ENCODE measurements around the gene NRG3. TPM values are rescaled to one million over a fixed set of nuclear protein-coding genes. Genes with fewer than 3 reads are reported as not detected.

NRG3 gene
- total RNA-seq, 1 donor from 2014 or later = not detected

GRCh38 chr10:82411416-82411815 is 536.4 kb downstream of the NRG3 start:
- Mint-ChIP-seq H3K9me3 (no peaks in the 10 kb centered on the region), H3K4me1 (ENCODE audit: low read depth) (no peaks in the 10 kb centered on the region), H3K27me3 (ENCODE audit: insufficient read depth) (no peaks in the 10 kb centered on the region), H3K4me3 (no peak overlapping the region), H3K27ac (no peak overlapping the region), H3K36me3 (ENCODE audit: low read depth) (no peaks in the 10 kb centered on the region)
- no peak for DNase-seq (ENCODE audit: low spot score)
- intact Hi-C loops (cut with micrococcal nuclease) = no loop called here

DNA sequence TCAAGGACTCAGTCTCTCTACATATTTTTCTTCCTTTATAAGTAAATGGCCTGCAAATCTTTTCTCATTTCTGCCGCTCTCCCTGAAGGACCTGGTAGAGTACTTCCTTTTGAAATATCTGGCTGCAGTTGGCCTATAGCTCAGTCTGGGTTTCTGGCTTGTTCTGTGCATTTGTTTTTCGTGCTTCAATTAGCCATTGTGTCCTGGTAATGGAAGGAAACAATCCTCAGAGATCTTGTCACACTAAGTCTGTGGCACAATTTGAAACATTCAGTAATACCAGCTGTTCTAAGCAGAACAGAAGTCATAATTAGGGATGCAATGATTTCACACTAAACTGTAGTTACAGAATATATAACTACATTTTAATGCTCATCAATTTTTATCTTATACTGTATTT is 545.0 kb downstream of the NRG3 start:
- no peak overlapping the region for H3K4me3 Mint-ChIP-seq
- no peaks in the 10 kb centered on the region for H3K4me1 Mint-ChIP-seq (ENCODE audit: low read depth)
- no peaks in the 10 kb centered on the region for H3K27me3 Mint-ChIP-seq (ENCODE audit: insufficient read depth)
- H3K27ac Mint-ChIP-seq = no peak overlapping the region
- H3K36me3 Mint-ChIP-seq (ENCODE audit: low read depth) = no peaks in the 10 kb centered on the region
- DNase-seq (ENCODE audit: low spot score) = no peak
- H3K9me3 Mint-ChIP-seq = no peaks in the 10 kb centered on the region
- intact Hi-C loops (cut with micrococcal nuclease) = no loop called here

DNA sequence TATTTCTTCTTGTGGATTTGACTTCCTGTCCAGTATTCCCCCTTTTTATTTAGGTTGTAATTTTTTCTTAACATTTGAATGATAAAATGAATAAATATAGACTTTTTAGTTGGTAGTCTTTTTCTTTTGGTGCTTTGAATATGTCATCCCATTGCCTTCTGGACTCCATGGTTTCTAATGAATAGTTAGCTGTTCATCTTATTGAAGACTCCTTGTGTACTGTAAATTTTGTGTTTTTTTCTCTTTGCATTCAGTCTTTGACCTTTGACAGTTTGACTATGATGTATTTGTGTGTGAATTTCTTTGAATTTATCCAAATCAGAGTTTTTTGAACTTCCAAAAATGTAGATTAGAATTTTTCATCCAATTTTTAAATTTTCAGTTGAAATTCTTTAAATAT is 554.3 kb downstream of the NRG3 start:
- DNase-seq (ENCODE audit: low spot score) = no peak
- Mint-ChIP-seq H3K27ac (no peak overlapping the region), H3K4me1 (ENCODE audit: low read depth) (no peaks in the 10 kb centered on the region), H3K9me3 (peaks cover 10% of the 10 kb centered on the region), H3K36me3 (ENCODE audit: low read depth) (no peaks in the 10 kb centered on the region), H3K4me3 (no peak overlapping the region), H3K27me3 (ENCODE audit: insufficient read depth) (no peaks in the 10 kb centered on the region)
- intact Hi-C loops (cut with micrococcal nuclease) = no loop called here

DNA sequence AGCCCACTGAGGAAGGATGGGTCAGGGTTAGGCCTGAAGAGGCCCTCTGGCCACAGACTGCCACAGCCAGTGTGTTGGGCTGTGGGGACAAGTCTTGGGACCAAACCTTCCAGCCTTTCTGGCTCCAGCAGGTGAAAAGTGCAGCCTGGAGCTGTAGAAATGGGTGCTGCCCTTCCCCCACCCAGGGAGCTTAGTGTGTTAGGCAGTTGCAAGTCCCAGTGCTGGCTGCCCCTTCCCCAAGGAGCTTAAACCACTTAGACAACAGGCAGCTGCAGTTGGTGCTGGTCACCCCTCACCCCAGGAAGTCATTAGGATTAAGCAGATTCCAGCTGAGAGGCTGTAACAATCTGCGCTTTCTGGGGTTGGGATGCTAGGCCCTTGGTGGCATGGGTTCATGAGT is 563.3 kb downstream of the NRG3 start:
- Mint-ChIP-seq H3K36me3 (ENCODE audit: low read depth) (no peaks in the 10 kb centered on the region), H3K4me1 (ENCODE audit: low read depth) (no peaks in the 10 kb centered on the region), H3K27me3 (ENCODE audit: insufficient read depth) (no peaks in the 10 kb centered on the region), H3K9me3 (peaks cover 3% of the 10 kb centered on the region), H3K4me3 (no peak overlapping the region), H3K27ac (no peak overlapping the region)
- DNase-seq (ENCODE audit: low spot score) = no peak
- intact Hi-C loops (cut with micrococcal nuclease) = no loop called here

DNA sequence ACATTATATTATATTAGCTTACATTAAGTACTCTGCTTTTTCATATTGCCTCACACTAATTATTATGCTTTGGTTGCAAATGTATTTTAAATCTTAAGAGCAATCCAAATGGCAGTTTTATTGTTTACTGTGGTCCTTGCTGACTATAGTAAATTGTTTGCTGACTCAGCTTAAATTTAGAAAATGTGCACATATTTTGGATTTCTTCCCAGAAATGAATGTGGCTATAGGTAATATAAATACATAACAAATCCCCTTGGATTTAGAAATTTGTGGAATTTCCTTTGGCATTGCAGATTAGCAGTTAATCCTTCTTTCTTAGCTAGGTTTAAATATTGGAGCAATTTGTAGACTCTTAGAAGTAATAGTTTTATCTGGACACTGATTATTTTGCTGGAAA is 565.8 kb downstream of the NRG3 start:
- intact Hi-C loops (cut with micrococcal nuclease) = no loop called here
- no peak overlapping the region for H3K27ac Mint-ChIP-seq
- no peaks in the 10 kb centered on the region for H3K36me3 Mint-ChIP-seq (ENCODE audit: low read depth)
- no peak for DNase-seq (ENCODE audit: low spot score)
- no peaks in the 10 kb centered on the region for H3K4me1 Mint-ChIP-seq (ENCODE audit: low read depth)
- H3K9me3 Mint-ChIP-seq = peaks cover 3% of the 10 kb centered on the region
- H3K4me3 Mint-ChIP-seq = no peak overlapping the region
- no peaks in the 10 kb centered on the region for H3K27me3 Mint-ChIP-seq (ENCODE audit: insufficient read depth)

- no peak for DNase-seq (ENCODE audit: low spot score)
- Mint-ChIP-seq H3K27ac (no peak overlapping the region), H3K9me3 (no peaks in the 10 kb centered on the region), H3K36me3 (ENCODE audit: low read depth) (no peaks in the 10 kb centered on the region), H3K4me1 (ENCODE audit: low read depth) (no peaks in the 10 kb centered on the region), H3K27me3 (ENCODE audit: insufficient read depth) (no peaks in the 10 kb centered on the region), H3K4me3 (no peak overlapping the region)
- intact Hi-C loops (cut with micrococcal nuclease) = no loop called here
These were observed 577.1 kb downstream of the NRG3 start for GRCh38 chr10:82452046-82452445.

DNA sequence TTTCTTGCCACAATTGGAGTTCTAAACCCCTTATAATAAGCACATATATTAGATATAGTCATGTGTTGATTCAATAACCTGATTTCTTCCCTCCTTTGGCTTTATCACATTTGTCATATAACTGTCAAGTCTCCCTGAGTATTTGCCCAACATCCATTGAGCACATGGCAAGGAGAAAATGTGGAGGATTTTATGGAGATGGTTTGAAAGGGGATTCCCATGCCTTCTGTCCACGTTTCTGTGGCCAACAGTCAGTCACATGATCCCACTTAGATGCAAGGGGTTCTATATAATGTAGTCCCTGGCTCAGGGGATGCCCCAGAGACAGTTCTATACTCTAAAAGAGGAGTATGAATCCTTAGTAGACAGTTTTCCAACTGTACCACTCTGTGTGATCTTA is 577.7 kb downstream of the NRG3 start:
- H3K27ac Mint-ChIP-seq = no peak overlapping the region
- H3K9me3 Mint-ChIP-seq = no peaks in the 10 kb centered on the region
- DNase-seq (ENCODE audit: low spot score) = no peak
- intact Hi-C loops (cut with micrococcal nuclease) = no loop called here
- no peaks in the 10 kb centered on the region for H3K36me3 Mint-ChIP-seq (ENCODE audit: low read depth)
- no peak overlapping the region for H3K4me3 Mint-ChIP-seq
- no peaks in the 10 kb centered on the region for H3K4me1 Mint-ChIP-seq (ENCODE audit: low read depth)
- no peaks in the 10 kb centered on the region for H3K27me3 Mint-ChIP-seq (ENCODE audit: insufficient read depth)

- no peak for DNase-seq (ENCODE audit: low spot score)
- intact Hi-C loops (cut with micrococcal nuclease) = no loop called here
- H3K27me3 Mint-ChIP-seq (ENCODE audit: insufficient read depth) = no peaks in the 10 kb centered on the region
- H3K4me3 Mint-ChIP-seq = no peak overlapping the region
- H3K36me3 Mint-ChIP-seq (ENCODE audit: low read depth) = no peaks in the 10 kb centered on the region
- no peak overlapping the region for H3K27ac Mint-ChIP-seq
- H3K4me1 Mint-ChIP-seq (ENCODE audit: low read depth) = no peaks in the 10 kb centered on the region
- H3K9me3 Mint-ChIP-seq = no peaks in the 10 kb centered on the region
These were observed 578.8 kb downstream of the NRG3 start for GRCh38 chr10:82453678-82454293.

DNA sequence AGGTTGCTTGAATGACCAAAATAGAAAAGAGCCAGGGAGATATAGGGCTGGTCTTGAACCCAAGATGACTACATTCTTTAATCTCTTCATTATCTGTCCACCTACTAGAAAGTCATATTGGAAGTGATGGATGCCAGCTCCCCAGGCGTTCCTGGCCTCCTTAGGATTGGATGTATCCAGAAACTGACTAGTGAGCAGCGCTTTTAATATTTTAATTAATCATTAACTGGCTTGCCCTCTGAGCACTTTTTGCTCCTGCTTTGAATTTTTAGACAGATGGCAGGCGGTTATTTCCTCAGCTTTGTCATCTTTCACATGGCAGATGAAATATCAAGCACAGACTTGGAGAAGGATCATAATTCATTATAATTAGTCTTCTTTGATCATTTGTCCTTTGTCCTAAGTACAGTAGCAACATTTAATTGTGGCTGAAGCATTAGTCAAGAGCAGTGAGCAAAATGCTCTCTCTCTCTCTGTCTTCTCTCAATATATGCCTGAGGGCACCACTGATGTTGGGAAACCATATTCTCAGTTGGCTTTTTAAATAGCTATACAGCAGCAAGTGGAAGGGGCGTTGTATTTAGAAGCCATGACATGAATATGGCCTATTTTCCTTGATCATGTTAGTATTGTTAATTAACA is 588.0 kb downstream of the NRG3 start:
- Mint-ChIP-seq H3K27ac (no peak overlapping the region), H3K27me3 (ENCODE audit: insufficient read depth) (no peaks in the 10 kb centered on the region), H3K9me3 (peaks cover 10% of the 10 kb centered on the region), H3K36me3 (ENCODE audit: low read depth) (no peaks in the 10 kb centered on the region), H3K4me3 (no peak overlapping the region), H3K4me1 (ENCODE audit: low read depth) (no peaks in the 10 kb centered on the region)
- intact Hi-C loops (cut with micrococcal nuclease) = no loop called here
- no peak for DNase-seq (ENCODE audit: low spot score)

DNA sequence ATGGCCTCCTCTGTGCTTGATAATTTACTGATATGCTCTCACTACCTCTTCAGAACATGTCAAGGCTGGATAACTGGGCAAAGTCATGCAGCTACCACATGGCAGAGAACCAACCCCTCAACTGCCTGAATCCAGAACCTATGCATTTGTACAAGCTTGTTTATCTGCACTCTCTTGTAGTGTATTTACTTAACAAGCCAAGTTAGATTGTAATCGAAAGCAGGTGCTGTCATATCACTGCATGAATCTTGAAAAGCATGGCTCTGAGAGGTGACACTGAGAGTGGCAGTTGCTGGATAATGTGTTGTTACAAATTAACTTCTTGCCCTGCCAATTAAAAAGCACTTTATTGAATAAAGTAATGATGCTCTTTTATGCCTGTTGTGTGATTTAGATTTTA is 588.6 kb downstream of the NRG3 start:
- no peak for DNase-seq (ENCODE audit: low spot score)
- Mint-ChIP-seq H3K36me3 (ENCODE audit: low read depth) (no peaks in the 10 kb centered on the region), H3K27ac (no peak overlapping the region), H3K4me1 (ENCODE audit: low read depth) (no peaks in the 10 kb centered on the region), H3K4me3 (no peak overlapping the region), H3K27me3 (ENCODE audit: insufficient read depth) (no peaks in the 10 kb centered on the region), H3K9me3 (peaks cover 10% of the 10 kb centered on the region)
- intact Hi-C loops (cut with micrococcal nuclease) = no loop called here

- no peak for DNase-seq (ENCODE audit: low spot score)
- peaks cover 10% of the 10 kb centered on the region for H3K9me3 Mint-ChIP-seq
- intact Hi-C loops (cut with micrococcal nuclease) = no loop called here
- no peak overlapping the region for H3K4me3 Mint-ChIP-seq
- H3K27ac Mint-ChIP-seq = no peak overlapping the region
- H3K4me1 Mint-ChIP-seq (ENCODE audit: low read depth) = no peaks in the 10 kb centered on the region
- H3K27me3 Mint-ChIP-seq (ENCODE audit: insufficient read depth) = no peaks in the 10 kb centered on the region
- no peaks in the 10 kb centered on the region for H3K36me3 Mint-ChIP-seq (ENCODE audit: low read depth)
These were observed 589.3 kb downstream of the NRG3 start for GRCh38 chr10:82464191-82464818.

- Mint-ChIP-seq H3K27ac (no peak overlapping the region), H3K27me3 (ENCODE audit: insufficient read depth) (no peaks in the 10 kb centered on the region), H3K36me3 (ENCODE audit: low read depth) (no peaks in the 10 kb centered on the region), H3K4me1 (ENCODE audit: low read depth) (no peaks in the 10 kb centered on the region), H3K9me3 (peaks cover 10% of the 10 kb centered on the region), H3K4me3 (no peak overlapping the region)
- intact Hi-C loops (cut with micrococcal nuclease) = no loop called here
- DNase-seq (ENCODE audit: low spot score) = no peak
These were observed 590.0 kb downstream of the NRG3 start for GRCh38 chr10:82464966-82465365.

DNA sequence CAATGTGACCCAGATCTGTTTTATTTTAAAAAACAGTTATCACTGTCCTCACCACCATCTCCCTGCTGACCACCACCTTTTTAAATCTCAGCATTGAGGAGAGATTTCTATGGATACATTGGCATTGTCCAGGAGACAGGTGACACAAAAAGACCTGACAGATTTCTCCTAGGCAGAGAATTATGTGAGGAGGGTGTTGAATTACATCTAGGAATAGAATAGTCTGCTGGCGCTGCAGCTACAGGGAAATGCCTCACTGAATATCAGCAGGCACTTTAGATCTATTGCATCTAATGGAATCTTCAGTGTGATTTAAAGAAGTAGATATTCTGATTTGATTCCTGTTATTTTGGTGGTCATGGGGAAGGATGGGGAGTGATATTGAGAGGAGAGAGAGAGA is 593.5 kb downstream of the NRG3 start:
- intact Hi-C loops (cut with micrococcal nuclease) = no loop called here
- Mint-ChIP-seq H3K27ac (no peak overlapping the region), H3K9me3 (peaks cover 9% of the 10 kb centered on the region), H3K4me1 (ENCODE audit: low read depth) (no peaks in the 10 kb centered on the region), H3K4me3 (no peak overlapping the region), H3K36me3 (ENCODE audit: low read depth) (no peaks in the 10 kb centered on the region), H3K27me3 (ENCODE audit: insufficient read depth) (no peaks in the 10 kb centered on the region)
- no peak for DNase-seq (ENCODE audit: low spot score)

Data from activated T-helper 1 cell treated with anti-CD3 and anti-CD28 coated beads, Interleukin-12 subunit alpha, Interleukin-12 subunit beta, Interleukin-2, Interleukin-4 antibody, amounts not matched to agents 30 ng/mL and 10 ng/mL and 1 ng/mL, durations not matched to agents 14 hours and 24 hours and 36 hours (primary cell).